WI38 (cell line): ENCODE results near the gene KRTAP10-12.
"Not testable (repeated sequence)": the region's sequence is repeated elsewhere in the genome, so short reads cannot be mapped to it uniquely, and the experiment has no call there.

ENCODE experiments used
- H3K4me3 ChIP-seq: 2 replicates; pipeline ENCODE4 v1.5.1; 2011; ENCODE audit warnings: low read depth, mild to moderate bottlenecking, control low read depth, low read length
- CTCF ChIP-seq: IDR thresholded peaks from 2 replicates; pipeline ENCODE4 v1.5.1; 2012; ENCODE audit warnings: low read depth, mild to moderate bottlenecking, control low read depth, low read length

The KRTAP10-12 gene

GRCh38 chr21:44686843-44687561 lies 10.0 kb upstream of the KRTAP10-12 start:
- H3K4me3 ChIP-seq: no peak overlapping the region
- no peak for TF ChIP-seq CTCF

- H3K4me3 ChIP-seq: no peak overlapping the region
- no peak for TF ChIP-seq CTCF
Observed at GRCh38 chr21:44687671-44688070, 9.3 kb upstream of the KRTAP10-12 start.

- not testable (repeated sequence) for H3K4me3 ChIP-seq
Observed at GRCh38 chr21:44689740-44690139, 7.2 kb upstream of the KRTAP10-12 start.

GRCh38 chr21:44691686-44692085 lies 5.3 kb upstream of the KRTAP10-12 start:
- no peak for TF ChIP-seq CTCF
- no peak overlapping the region for H3K4me3 ChIP-seq

- no peak overlapping the region for H3K4me3 ChIP-seq
- TF ChIP-seq CTCF: no peak
Observed at GRCh38 chr21:44692798-44693512, 4.0 kb upstream of the KRTAP10-12 start.

- no peak overlapping the region for H3K4me3 ChIP-seq
- no peak for TF ChIP-seq CTCF
Observed at GRCh38 chr21:44694776-44695175, 2.2 kb upstream of the KRTAP10-12 start.

- TF ChIP-seq CTCF: no peak
- no peak overlapping the region for H3K4me3 ChIP-seq
Observed at GRCh38 chr21:44695184-44695583, 1.8 kb upstream of the KRTAP10-12 start.
